OCI-LY3 (cell line): Measurements from ENCODE around the gene FLII.

Source experiments
- CTCF ChIP-seq: fragments of 200-600, 300-600 bp; sonication (generic); IDR thresholded peaks from 2 replicates; pipeline ENCODE4 v1.5.1; 2014; ENCODE audit warnings: antibody characterized with exemption, low read length, low read depth
- EZH2phosphoT487 ChIP-seq: fragments of 200-600 bp; shearing (Covaris generic); IDR thresholded peaks from 2 replicates; pipeline ENCODE4 v1.6.1; 2018; ENCODE audit warnings: antibody characterized with exemption, mixed run types, low read depth

- TF ChIP-seq CTCF: no peak
- no peak for TF ChIP-seq EZH2phosphoT487
Measured at GRCh38 chr17:18229254-18229653, 29.3 kb downstream of the FLII start.
